Dendritic cell treated with granulocyte-macrophage colony-stimulating factor and Interleukin-4, amounts not matched to agents 40 ng/mL and 50 ng/mL, for 4 days (primary cell): ENCODE results near the gene CGB7.
A peak's percentile ranks its signal among the peaks of the same experiment; 100 is the strongest.
"Not testable (repeated sequence)": the region's sequence is repeated elsewhere in the genome, so short reads cannot be mapped to it uniquely, and the experiment has no call there.

Experiments used
- H3K27ac Mint-ChIP-seq: one replicate; pipeline ENCODE4 v1.8.0; 2022; ENCODE audit warnings: mild to moderate bottlenecking, mixed read lengths
- H3K27me3 Mint-ChIP-seq: one replicate; pipeline ENCODE4 v1.8.0; 2022; ENCODE audit warnings: mild to moderate bottlenecking, mixed read lengths
- H3K36me3 Mint-ChIP-seq: one replicate; pipeline ENCODE4 v1.8.0; 2022; ENCODE audit warnings: low read depth, mixed read lengths
- H3K4me1 Mint-ChIP-seq: one replicate; pipeline ENCODE4 v1.8.0; 2022; ENCODE audit warnings: low read depth, mixed read lengths
- H3K4me3 Mint-ChIP-seq: one replicate; pipeline ENCODE4 v1.8.0; 2022; ENCODE audit warnings: mild to moderate bottlenecking, moderate library complexity, mixed read lengths
- H3K9me3 Mint-ChIP-seq: one replicate; pipeline ENCODE4 v1.8.0; 2022; ENCODE audit warnings: mixed read lengths
- intact Hi-C: fragments of 100-400 bp; cut with micrococcal nuclease; formaldehyde crosslinking; loops from one replicate; pipeline ENCODE4 v1.15.0; 2022

The CGB7 gene

GRCh38 chr19:49085868-49086232 lies 28.3 kb upstream of the CGB7 start:
- peaks cover 23% of the 10 kb centered on the region for H3K4me1 Mint-ChIP-seq
- H3K4me3 Mint-ChIP-seq: peak overlapping the region; percentile 100
- H3K27ac Mint-ChIP-seq: peak overlapping the region; percentile 94
- H3K36me3 Mint-ChIP-seq: peaks cover 59% of the 10 kb centered on the region
- H3K9me3 Mint-ChIP-seq: no peaks in the 10 kb centered on the region
- intact Hi-C loops: no loop called here
- no peaks in the 10 kb centered on the region for H3K27me3 Mint-ChIP-seq

- peaks cover 53% of the 10 kb centered on the region for H3K36me3 Mint-ChIP-seq
- peaks cover 23% of the 10 kb centered on the region for H3K4me1 Mint-ChIP-seq
- H3K9me3 Mint-ChIP-seq: no peaks in the 10 kb centered on the region
- H3K4me3 Mint-ChIP-seq: peak within 1 kb of the TSS; percentile 100
- peaks cover 2% of the 10 kb centered on the region for H3K27me3 Mint-ChIP-seq
- peak within 1 kb of the TSS; percentile 94 for H3K27ac Mint-ChIP-seq
- intact Hi-C loops: no loop called here
Observed at GRCh38 chr19:49085020-49085867, 27.7 kb upstream of the CGB7 start, which contains the start of gene SNRNP70. Gene SNRNP70, plus strand, starts transcription at chr19:49085451. Its CDS starts 964 bp downstream, at chr19:49086415.

- Mint-ChIP-seq H3K4me1 (peaks cover 23% of the 10 kb centered on the region), H3K27ac (peak overlapping the region; percentile 94), H3K27me3 (peaks cover 4% of the 10 kb centered on the region), H3K4me3 (peak overlapping the region; percentile 100), H3K9me3 (no peaks in the 10 kb centered on the region), H3K36me3 (peaks cover 44% of the 10 kb centered on the region)
- intact Hi-C loops: no loop called here
Observed at GRCh38 chr19:49084206-49085019, 26.9 kb upstream of the CGB7 start.

GRCh38 chr19:49081273-49081672 lies 23.7 kb upstream of the CGB7 start:
- no peaks in the 10 kb centered on the region for H3K9me3 Mint-ChIP-seq
- H3K36me3 Mint-ChIP-seq: peaks cover 13% of the 10 kb centered on the region
- peaks cover 11% of the 10 kb centered on the region for H3K4me1 Mint-ChIP-seq
- no peak overlapping the region for H3K27ac Mint-ChIP-seq
- no peak overlapping the region for H3K4me3 Mint-ChIP-seq
- intact Hi-C loops: no loop called here
- H3K27me3 Mint-ChIP-seq: peaks cover 7% of the 10 kb centered on the region

GRCh38 chr19:49080392-49080791 lies 22.8 kb upstream of the CGB7 start:
- Mint-ChIP-seq H3K27me3 (peaks cover 13% of the 10 kb centered on the region), H3K27ac (no peak overlapping the region), H3K4me3 (no peak overlapping the region), H3K9me3 (no peaks in the 10 kb centered on the region), H3K36me3 (peaks cover 4% of the 10 kb centered on the region), H3K4me1 (peaks cover 5% of the 10 kb centered on the region)
- intact Hi-C loops: no loop called here

GRCh38 chr19:49074869-49075268 lies 17.3 kb upstream of the CGB7 start:
- H3K4me3 Mint-ChIP-seq, H3K36me3 Mint-ChIP-seq, H3K9me3 Mint-ChIP-seq, H3K27ac Mint-ChIP-seq: not testable (repeated sequence)
- intact Hi-C loops: loop anchor here (5.0 kb wide), 1 partner anchor 132 kb away; no protein-coding TSS in a partner anchor
- Mint-ChIP-seq H3K27me3 (peaks cover 56% of the 10 kb centered on the region), H3K4me1 (peaks cover 18% of the 10 kb centered on the region)

GRCh38 chr19:49073514-49074378 lies 16.2 kb upstream of the CGB7 start:
- Mint-ChIP-seq H3K4me1 (peaks cover 18% of the 10 kb centered on the region), H3K9me3 (no peaks in the 10 kb centered on the region), H3K4me3 (no peak overlapping the region), H3K27ac (no peak overlapping the region), H3K27me3 (peaks cover 65% of the 10 kb centered on the region), H3K36me3 (no peaks in the 10 kb centered on the region)
- intact Hi-C loops: loop anchor here (5.0 kb wide), 1 partner anchor 134 kb away; no protein-coding TSS in a partner anchor

- intact Hi-C loops: loop anchor here (5.0 kb wide), 1 partner anchor 135 kb away; no protein-coding TSS in a partner anchor
- Mint-ChIP-seq H3K27me3 (peaks cover 77% of the 10 kb centered on the region), H3K4me3 (no peak overlapping the region), H3K4me1 (peaks cover 18% of the 10 kb centered on the region), H3K27ac (no peak overlapping the region), H3K36me3 (no peaks in the 10 kb centered on the region), H3K9me3 (no peaks in the 10 kb centered on the region)
Observed at GRCh38 chr19:49071860-49072547, 14.5 kb upstream of the CGB7 start.

- Mint-ChIP-seq H3K4me1 (peaks cover 18% of the 10 kb centered on the region), H3K9me3 (no peaks in the 10 kb centered on the region), H3K27ac (no peak overlapping the region), H3K27me3 (peaks cover 87% of the 10 kb centered on the region), H3K4me3 (no peak overlapping the region), H3K36me3 (no peaks in the 10 kb centered on the region)
- intact Hi-C loops: loop anchor here (5.0 kb wide), 1 partner anchor 137 kb away; no protein-coding TSS in a partner anchor
Observed at GRCh38 chr19:49070416-49070815, 12.9 kb upstream of the CGB7 start.

GRCh38 chr19:49069026-49069425 lies 11.5 kb upstream of the CGB7 start:
- peaks cover 15% of the 10 kb centered on the region for H3K4me1 Mint-ChIP-seq
- intact Hi-C loops: no loop called here
- H3K36me3 Mint-ChIP-seq: no peaks in the 10 kb centered on the region
- H3K27me3 Mint-ChIP-seq: peaks cover 89% of the 10 kb centered on the region
- H3K9me3 Mint-ChIP-seq: no peaks in the 10 kb centered on the region
- H3K27ac Mint-ChIP-seq: no peak overlapping the region
- H3K4me3 Mint-ChIP-seq: no peak overlapping the region

- H3K36me3 Mint-ChIP-seq: no peaks in the 10 kb centered on the region
- H3K4me1 Mint-ChIP-seq: peaks cover under 1% of the 10 kb centered on the region
- H3K4me3 Mint-ChIP-seq: no peak overlapping the region
- no peaks in the 10 kb centered on the region for H3K9me3 Mint-ChIP-seq
- peaks cover 89% of the 10 kb centered on the region for H3K27me3 Mint-ChIP-seq
- H3K27ac Mint-ChIP-seq: no peak overlapping the region
- intact Hi-C loops: no loop called here
Observed at GRCh38 chr19:49067554-49067953, 10.0 kb upstream of the CGB7 start.

- Mint-ChIP-seq H3K9me3 (no peaks in the 10 kb centered on the region), H3K4me1 (no peaks in the 10 kb centered on the region), H3K36me3 (no peaks in the 10 kb centered on the region), H3K27ac (no peak overlapping the region), H3K27me3 (peaks cover 92% of the 10 kb centered on the region), H3K4me3 (no peak overlapping the region)
- intact Hi-C loops: no loop called here
Observed at GRCh38 chr19:49065905-49066512, 8.5 kb upstream of the CGB7 start.
